DND-41 (cell line): ENCODE measurements around the gene GLTP.
A peak's percentile ranks its signal among the peaks of the same experiment; 100 is the strongest.

Experiments used
- ATAC-seq: fragments of 200-7000 bp; cut with Tn5 transposase; 3 replicates; pipeline ENCODE4 v1.9.1; 2021; ENCODE audit warnings: low read depth; ENCODE audit not compliant: insufficient read depth
- DNase-seq: peaks from one replicate; pipeline ENCODE4 v3.0.0-alpha.2; 2020
- H2AFZ ChIP-seq: 2 replicates; pipeline ENCODE4 v1.6.0; 2012; ENCODE audit warnings: low read depth, low read length
- H3K27ac ChIP-seq: 2 replicates; pipeline ENCODE4 v1.5.1; 2012; ENCODE audit warnings: low read length, inconsistent platforms
- H3K27me3 ChIP-seq: fragments of 200-600 bp; sonication (generic); 2 replicates; pipeline ENCODE4 v1.6.0; 2012; ENCODE audit warnings: low read length, mild to moderate bottlenecking, inconsistent platforms; ENCODE audit not compliant: insufficient read depth, poor library complexity
- H3K36me3 ChIP-seq: 2 replicates; pipeline ENCODE4 v1.5.1; 2012; ENCODE audit warnings: low read length, inconsistent platforms; ENCODE audit not compliant: insufficient read depth
- H3K4me1 ChIP-seq: 2 replicates; pipeline ENCODE4 v1.5.1; 2012; ENCODE audit warnings: mild to moderate bottlenecking, low read length; ENCODE audit not compliant: insufficient read depth
- H3K4me2 ChIP-seq: 2 replicates; pipeline ENCODE4 v1.6.0; 2012; ENCODE audit warnings: mild to moderate bottlenecking, moderate library complexity, low read length, inconsistent platforms; ENCODE audit not compliant: insufficient read depth
- H3K4me3 ChIP-seq, 2 experiments: fragments of 200-600 bp in 1 of 2; shearing (Covaris generic) in 1 of 2; 2 replicates each; pipeline ENCODE4 v1.5.1; 2012 to 2016; ENCODE audit warnings: inconsistent platforms in 2 of 2, low read length in 2 of 2, mild to moderate bottlenecking in 2 of 2, low read depth in 1 of 2, moderate library complexity in 1 of 2
- H3K79me2 ChIP-seq: 2 replicates; pipeline ENCODE4 v1.6.0; 2012; ENCODE audit warnings: low read length, inconsistent platforms; ENCODE audit not compliant: insufficient read depth
- H3K9ac ChIP-seq: 2 replicates; pipeline ENCODE4 v1.6.0; 2012; ENCODE audit warnings: low read depth, mild to moderate bottlenecking, inconsistent platforms, low read length, moderate library complexity
- H3K9me3 ChIP-seq: 2 replicates; pipeline ENCODE4 v1.5.1; 2012; ENCODE audit warnings: low read length, moderate library complexity, mild to moderate bottlenecking, inconsistent platforms; ENCODE audit not compliant: insufficient read depth, severe bottlenecking
- H4K20me1 ChIP-seq: 2 replicates; pipeline ENCODE4 v1.6.0; 2012; ENCODE audit warnings: low read length; ENCODE audit not compliant: insufficient read depth
- EZH2 ChIP-seq: IDR thresholded peaks from 3 replicates; pipeline ENCODE4 v1.6.1; 2012; ENCODE audit warnings: borderline replicate concordance, low read depth, mild to moderate bottlenecking, moderate library complexity, low read length, inconsistent platforms; ENCODE audit not compliant: severe bottlenecking
- TF ChIP-seq, protein P1 (sequence below): IDR thresholded peaks from 2 replicates; pipeline ENCODE4 v1.5.1; 2012; ENCODE audit warnings: borderline replicate concordance, low read length, moderate library complexity, mild to moderate bottlenecking; ENCODE audit not compliant: poor library complexity, severe bottlenecking; ENCODE audit errors: extremely low read depth

Gene GLTP

DNA sequence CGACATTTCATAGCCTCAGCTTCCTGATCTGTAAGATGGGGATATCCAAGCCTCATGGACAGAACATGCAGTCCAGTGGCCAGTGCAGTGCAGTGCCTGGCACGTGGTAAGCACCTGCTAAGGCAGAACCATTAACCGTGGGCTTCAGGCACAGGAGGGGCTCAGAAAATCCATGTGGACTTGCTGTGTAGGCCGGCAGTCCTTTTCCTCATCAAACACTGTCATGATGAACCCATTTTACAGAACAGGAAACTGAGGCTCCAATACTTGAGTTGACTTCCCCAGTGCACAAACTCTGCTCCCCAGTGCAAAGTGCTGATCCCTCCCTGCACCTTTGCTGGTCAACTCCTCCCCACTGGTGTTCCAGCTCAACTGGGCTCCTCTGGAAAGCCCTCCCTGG, 65.1 kb downstream of the GLTP start:
- Histone ChIP-seq H3K4me1 (no peaks in the 10 kb centered on the region), H3K9me3 (no peaks in the 10 kb centered on the region), H4K20me1 (no peaks in the 10 kb centered on the region), H3K9ac (no peak overlapping the region), H3K36me3 (no peaks in the 10 kb centered on the region), H3K79me2 (no peaks in the 10 kb centered on the region), H2AFZ (no peak overlapping the region), H3K27ac (no peak overlapping the region), H3K4me3 (no peak overlapping the region), H3K27me3 (peaks cover 5% of the 10 kb centered on the region), H3K4me2 (no peak overlapping the region)
- TF ChIP-seq, protein P1, sequence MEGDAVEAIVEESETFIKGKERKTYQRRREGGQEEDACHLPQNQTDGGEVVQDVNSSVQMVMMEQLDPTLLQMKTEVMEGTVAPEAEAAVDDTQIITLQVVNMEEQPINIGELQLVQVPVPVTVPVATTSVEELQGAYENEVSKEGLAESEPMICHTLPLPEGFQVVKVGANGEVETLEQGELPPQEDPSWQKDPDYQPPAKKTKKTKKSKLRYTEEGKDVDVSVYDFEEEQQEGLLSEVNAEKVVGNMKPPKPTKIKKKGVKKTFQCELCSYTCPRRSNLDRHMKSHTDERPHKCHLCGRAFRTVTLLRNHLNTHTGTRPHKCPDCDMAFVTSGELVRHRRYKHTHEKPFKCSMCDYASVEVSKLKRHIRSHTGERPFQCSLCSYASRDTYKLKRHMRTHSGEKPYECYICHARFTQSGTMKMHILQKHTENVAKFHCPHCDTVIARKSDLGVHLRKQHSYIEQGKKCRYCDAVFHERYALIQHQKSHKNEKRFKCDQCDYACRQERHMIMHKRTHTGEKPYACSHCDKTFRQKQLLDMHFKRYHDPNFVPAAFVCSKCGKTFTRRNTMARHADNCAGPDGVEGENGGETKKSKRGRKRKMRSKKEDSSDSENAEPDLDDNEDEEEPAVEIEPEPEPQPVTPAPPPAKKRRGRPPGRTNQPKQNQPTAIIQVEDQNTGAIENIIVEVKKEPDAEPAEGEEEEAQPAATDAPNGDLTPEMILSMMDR, result no peak
- no peak for DNase-seq
- ATAC-seq, result no peak

DNA sequence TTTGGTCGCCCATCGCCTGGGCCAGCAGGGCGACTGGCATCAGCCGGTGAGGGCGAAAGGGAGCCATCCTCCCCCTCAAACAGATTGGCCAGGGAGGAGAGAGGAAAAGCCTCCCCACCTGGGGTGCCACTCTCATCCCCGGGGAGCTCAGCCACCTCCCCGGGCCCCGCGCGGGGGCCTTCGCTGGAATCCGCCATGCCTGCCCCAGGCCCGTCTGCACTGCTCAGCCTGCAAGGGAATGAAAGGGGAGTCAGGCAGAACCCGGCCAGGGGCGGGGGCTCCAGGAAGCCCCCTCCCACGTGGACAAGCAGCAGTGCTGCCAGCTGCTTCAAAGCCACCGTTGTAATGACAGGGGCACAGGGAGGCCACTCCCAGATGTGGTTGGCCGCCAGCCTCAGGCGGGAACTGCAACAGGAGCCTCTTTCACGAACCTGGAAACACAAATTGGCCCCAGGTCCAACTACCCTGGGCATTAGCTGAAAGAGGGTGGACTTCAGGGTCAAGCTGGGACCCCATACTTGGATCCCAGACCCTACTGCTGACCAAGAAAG, 65.7 kb downstream of the GLTP start:
- no peak overlapping the region for H3K27ac ChIP-seq
- peaks cover 5% of the 10 kb centered on the region for H3K27me3 ChIP-seq
- no peak overlapping the region for H2AFZ ChIP-seq
- H3K36me3 ChIP-seq, result no peaks in the 10 kb centered on the region
- H3K9me3 ChIP-seq, result no peaks in the 10 kb centered on the region
- no peak for DNase-seq
- H3K79me2 ChIP-seq, result no peaks in the 10 kb centered on the region
- no peak overlapping the region for H3K4me2 ChIP-seq
- no peaks in the 10 kb centered on the region for H3K4me1 ChIP-seq
- TF ChIP-seq EZH2, result no peak
- TF ChIP-seq, protein P1, result no peak
- no peak overlapping the region for H3K9ac ChIP-seq
- no peaks in the 10 kb centered on the region for H4K20me1 ChIP-seq
- peak; percentile 35; the same call in 1 of the 3 replicates for ATAC-seq
- no peak overlapping the region for H3K4me3 ChIP-seq

DNA sequence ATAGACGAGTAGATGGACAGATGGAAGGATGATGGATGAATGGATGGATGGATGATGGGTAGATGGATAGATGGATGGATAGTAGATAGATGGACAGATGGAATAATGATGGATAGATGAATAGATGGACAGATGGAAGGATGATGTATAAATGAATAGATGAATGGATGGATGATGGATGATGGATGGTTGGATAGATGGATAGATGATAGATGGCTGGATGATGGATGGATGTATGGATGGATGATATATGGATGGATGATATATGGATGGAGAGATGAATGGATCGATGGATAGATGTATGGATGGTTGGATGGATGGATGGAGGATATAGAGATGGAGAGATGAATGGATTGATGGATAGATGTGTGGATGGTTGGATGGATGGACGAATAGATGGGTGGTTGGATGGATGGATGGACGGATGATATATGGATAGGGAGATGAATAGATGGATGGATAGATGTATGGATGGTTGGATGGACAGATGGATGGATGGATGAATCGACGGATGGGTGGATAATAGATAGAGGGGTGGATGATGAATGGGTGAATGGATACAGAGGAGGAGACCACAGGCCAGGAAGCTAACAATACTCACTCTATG, 66.4 kb downstream of the GLTP start:
- no peak overlapping the region for H3K27ac ChIP-seq
- H3K27me3 ChIP-seq, result no peaks in the 10 kb centered on the region
- no peak overlapping the region for H3K4me2 ChIP-seq
- H3K9me3 ChIP-seq, result no peaks in the 10 kb centered on the region
- no peaks in the 10 kb centered on the region for H4K20me1 ChIP-seq
- DNase-seq, result no peak
- TF ChIP-seq EZH2, result no peak
- TF ChIP-seq, protein P1, result no peak
- no peak overlapping the region for H3K4me3 ChIP-seq
- H3K79me2 ChIP-seq, result no peaks in the 10 kb centered on the region
- H3K4me1 ChIP-seq, result no peaks in the 10 kb centered on the region
- no peak overlapping the region for H2AFZ ChIP-seq
- no peak overlapping the region for H3K9ac ChIP-seq
- ATAC-seq, result no peak
- no peaks in the 10 kb centered on the region for H3K36me3 ChIP-seq

DNA sequence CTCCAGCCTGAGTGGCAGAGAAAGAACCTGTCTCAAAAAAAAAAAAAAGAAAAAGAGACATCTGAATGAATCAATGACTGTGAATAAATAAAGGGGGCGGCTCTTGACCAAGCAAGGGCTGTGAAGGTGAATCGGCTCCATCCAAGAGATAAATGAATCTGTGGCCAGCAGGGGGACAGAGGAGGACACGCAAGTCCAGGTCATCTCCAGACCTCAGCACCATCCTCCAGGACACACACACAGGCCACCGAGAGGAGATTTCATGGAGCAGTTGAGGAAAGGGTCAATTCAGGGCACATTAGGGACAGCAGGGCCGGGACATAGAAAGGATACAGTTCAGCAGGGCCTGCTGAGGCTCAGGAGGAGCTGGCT, 68.7 kb downstream of the GLTP start:
- H2AFZ ChIP-seq, result no peak overlapping the region
- no peaks in the 10 kb centered on the region for H3K79me2 ChIP-seq
- H3K27ac ChIP-seq, result no peak overlapping the region
- H3K27me3 ChIP-seq, result no peaks in the 10 kb centered on the region
- no peak for ATAC-seq
- TF ChIP-seq EZH2, result no peak
- TF ChIP-seq, protein P1, result no peak
- no peak overlapping the region for H3K4me3 ChIP-seq
- no peak overlapping the region for H3K9ac ChIP-seq
- no peak for DNase-seq
- H4K20me1 ChIP-seq, result no peaks in the 10 kb centered on the region
- no peaks in the 10 kb centered on the region for H3K9me3 ChIP-seq
- no peak overlapping the region for H3K4me2 ChIP-seq
- H3K4me1 ChIP-seq, result no peaks in the 10 kb centered on the region
- H3K36me3 ChIP-seq, result no peaks in the 10 kb centered on the region
